GM18861 (cell line): ENCODE data around the gene LCE2A.
"Not testable (repeated sequence)": the region's sequence is repeated elsewhere in the genome, so short reads cannot be mapped to it uniquely, and the experiment has no call there.

ENCODE experiments used
- ATAC-seq: cut with Tn5 transposase; IDR thresholded peaks from one replicate; pipeline ENCODE4 v1.9.1; 2021; ENCODE audit not compliant: unreplicated experiment

The LCE2A gene

GRCh38 chr1:152697701-152698600 is at the start of gene LCE2A:
Gene LCE2A (plus strand): TSS chr1:152698345. CDS start chr1:152698902, 557 bp downstream.
- ATAC-seq: no peak

GRCh38 chr1:152654110-152654509 is 44.0 kb upstream of the LCE2A start:
- no peak for ATAC-seq

GRCh38 chr1:152656459-152656858 is 41.7 kb upstream of the LCE2A start:
- no peak for ATAC-seq

GRCh38 chr1:152657677-152658076 is 40.5 kb upstream of the LCE2A start:
- ATAC-seq: no peak

GRCh38 chr1:152658649-152659048 is 39.5 kb upstream of the LCE2A start:
- ATAC-seq: no peak

GRCh38 chr1:152663098-152663497 is 35.0 kb upstream of the LCE2A start, which contains the start of gene LCE2D:
Gene LCE2D (plus strand): TSS chr1:152663380. CDS start chr1:152664106, 726 bp downstream.
- ATAC-seq: no peak

- ATAC-seq: not testable (repeated sequence)
These were observed 32.0 kb upstream of the LCE2A start for GRCh38 chr1:152666171-152666570.

- ATAC-seq: no peak
These were observed 30.5 kb upstream of the LCE2A start for GRCh38 chr1:152667648-152668047.

GRCh38 chr1:152673016-152673415 is 25.1 kb upstream of the LCE2A start:
- ATAC-seq: no peak

GRCh38 chr1:152674983-152675382 is 23.2 kb upstream of the LCE2A start, which contains the start of gene LCE2C:
Gene LCE2C (plus strand): TSS chr1:152675279. CDS start chr1:152676016, 737 bp downstream.
- not testable (repeated sequence) for ATAC-seq

GRCh38 chr1:152679459-152679858 is 18.7 kb upstream of the LCE2A start:
- no peak for ATAC-seq

GRCh38 chr1:152681616-152682015 is 16.5 kb upstream of the LCE2A start:
- ATAC-seq: no peak

GRCh38 chr1:152683846-152684245 is 14.3 kb upstream of the LCE2A start:
- ATAC-seq: no peak

GRCh38 chr1:152685823-152686222 is 12.3 kb upstream of the LCE2A start, which contains the start of gene LCE2B:
Gene LCE2B (plus strand): TSS chr1:152686123. CDS start chr1:152686844, 721 bp downstream.
- ATAC-seq: not testable (repeated sequence)

- ATAC-seq: no peak
These were observed 1.6 kb downstream of the LCE2A start for GRCh38 chr1:152699746-152700145.

GRCh38 chr1:152707860-152708259 is 9.7 kb downstream of the LCE2A start, which contains the start of gene LCE4A:
Gene LCE4A (plus strand): TSS chr1:152708160. CDS start chr1:152709076, 916 bp downstream.
- ATAC-seq: no peak

- no peak for ATAC-seq
These were observed 20.1 kb downstream of the LCE2A start for GRCh38 chr1:152718238-152718637.

- no peak for ATAC-seq
These were observed 27.1 kb downstream of the LCE2A start for GRCh38 chr1:152725261-152725660.

- no peak for ATAC-seq
These were observed 30.8 kb downstream of the LCE2A start for GRCh38 chr1:152728986-152729385.

- ATAC-seq: no peak
These were observed 37.5 kb downstream of the LCE2A start for GRCh38 chr1:152735648-152736047.

GRCh38 chr1:152737997-152738396 is 39.9 kb downstream of the LCE2A start:
- no peak for ATAC-seq

GRCh38 chr1:152739841-152740240 is 41.7 kb downstream of the LCE2A start:
- no peak for ATAC-seq
